Effector memory CD4-positive, alpha-beta T cell (primary cell): Measurements from ENCODE around the gene OR8S1.
"Not testable (repeated sequence)": the region's sequence is repeated elsewhere in the genome, so short reads cannot be mapped to it uniquely, and the experiment has no call there.

ENCODE experiments used
- DNase-seq, 3 donors: peaks; one replicate each; pipeline ENCODE4 v3.0.0-alpha.2; 2020
- H3K27ac ChIP-seq: 2 replicates; pipeline ENCODE4 v1.7.0; 2013; ENCODE audit warnings: mild to moderate bottlenecking, low read length, moderate library complexity; ENCODE audit not compliant: insufficient read depth, poor library complexity, severe bottlenecking
- H3K27me3 ChIP-seq: replicated peaks from 2 replicates; pipeline ENCODE4 v1.7.0; 2013; ENCODE audit warnings: mild to moderate bottlenecking, low read length; ENCODE audit not compliant: insufficient read depth, control insufficient read depth, poor library complexity, severe bottlenecking
- H3K36me3 ChIP-seq: 2 replicates; pipeline ENCODE4 v1.7.0; 2013; ENCODE audit warnings: mild to moderate bottlenecking, low read length, moderate library complexity; ENCODE audit not compliant: control insufficient read depth, insufficient read depth
- H3K4me1 ChIP-seq: 2 replicates; pipeline ENCODE4 v1.7.0; 2013; ENCODE audit warnings: low read length, mild to moderate bottlenecking; ENCODE audit not compliant: control insufficient read depth, insufficient read depth, poor library complexity, severe bottlenecking
- H3K4me3 ChIP-seq: 2 replicates; pipeline ENCODE4 v1.7.0; 2013; ENCODE audit warnings: low read length, low read depth, mild to moderate bottlenecking; ENCODE audit not compliant: insufficient read depth, poor library complexity, severe bottlenecking
- H3K9me3 ChIP-seq: 2 replicates; pipeline ENCODE4 v1.7.0; 2013; ENCODE audit warnings: mild to moderate bottlenecking, low read length, moderate library complexity; ENCODE audit not compliant: control insufficient read depth

The OR8S1 gene

GRCh38 chr12:48510111-48510510 lies 15.3 kb upstream of the OR8S1 start:
- Histone ChIP-seq H3K36me3 (no peaks in the 10 kb centered on the region), H3K27ac (no peak overlapping the region), H3K4me1 (no peaks in the 10 kb centered on the region), H3K9me3 (no peaks in the 10 kb centered on the region), H3K27me3 (no peaks in the 10 kb centered on the region), H3K4me3 (no peak overlapping the region)
- DNase-seq: no peak

- Histone ChIP-seq H3K4me3 (no peak overlapping the region), H3K9me3 (no peaks in the 10 kb centered on the region), H3K36me3 (no peaks in the 10 kb centered on the region), H3K4me1 (no peaks in the 10 kb centered on the region), H3K27ac (no peak overlapping the region), H3K27me3 (no peaks in the 10 kb centered on the region)
- DNase-seq: no peak
Measured at GRCh38 chr12:48512855-48513254, 12.6 kb upstream of the OR8S1 start.

GRCh38 chr12:48514728-48515127 lies 10.7 kb upstream of the OR8S1 start:
- Histone ChIP-seq H3K27ac (no peak overlapping the region), H3K27me3 (no peaks in the 10 kb centered on the region), H3K9me3 (no peaks in the 10 kb centered on the region), H3K4me3 (no peak overlapping the region), H3K4me1 (no peaks in the 10 kb centered on the region), H3K36me3 (no peaks in the 10 kb centered on the region)
- DNase-seq: no peak

- not testable (repeated sequence) for DNase-seq, H3K27ac ChIP-seq, H3K9me3 ChIP-seq, H3K36me3 ChIP-seq, H3K4me3 ChIP-seq, H3K27me3 ChIP-seq, H3K4me1 ChIP-seq
Measured at GRCh38 chr12:48520381-48520780, 5.1 kb upstream of the OR8S1 start.

GRCh38 chr12:48527891-48528670 lies 2.6 kb downstream of the OR8S1 start:
- Histone ChIP-seq H3K36me3 (no peaks in the 10 kb centered on the region), H3K27ac (no peak overlapping the region), H3K4me1 (no peaks in the 10 kb centered on the region), H3K27me3 (no peaks in the 10 kb centered on the region), H3K4me3 (no peak overlapping the region), H3K9me3 (no peaks in the 10 kb centered on the region)
- no peak for DNase-seq

GRCh38 chr12:48532601-48533000 lies 7.2 kb downstream of the OR8S1 start:
- Histone ChIP-seq H3K27ac (no peak overlapping the region), H3K36me3 (no peaks in the 10 kb centered on the region), H3K9me3 (no peaks in the 10 kb centered on the region), H3K4me3 (no peak overlapping the region), H3K27me3 (no peaks in the 10 kb centered on the region), H3K4me1 (no peaks in the 10 kb centered on the region)
- no peak for DNase-seq

GRCh38 chr12:48536602-48537001 lies 11.2 kb downstream of the OR8S1 start:
- Histone ChIP-seq H3K27me3 (no peaks in the 10 kb centered on the region), H3K36me3 (no peaks in the 10 kb centered on the region), H3K9me3 (no peaks in the 10 kb centered on the region), H3K27ac (no peak overlapping the region), H3K4me1 (no peaks in the 10 kb centered on the region), H3K4me3 (no peak overlapping the region)
- no peak for DNase-seq

- Histone ChIP-seq H3K36me3 (no peaks in the 10 kb centered on the region), H3K9me3 (no peaks in the 10 kb centered on the region), H3K27ac (no peak overlapping the region), H3K27me3 (no peaks in the 10 kb centered on the region), H3K4me1 (no peaks in the 10 kb centered on the region), H3K4me3 (no peak overlapping the region)
- DNase-seq: peak in 1 of 3 donors; percentile 18
Measured at GRCh38 chr12:48542300-48542928, 17.0 kb downstream of the OR8S1 start.

GRCh38 chr12:48545833-48546469 lies 20.5 kb downstream of the OR8S1 start:
- no peak overlapping the region for H3K4me3 ChIP-seq
- H3K9me3 ChIP-seq: no peaks in the 10 kb centered on the region
- no peak for DNase-seq
- H3K36me3 ChIP-seq: no peaks in the 10 kb centered on the region
- no peak overlapping the region for H3K27ac ChIP-seq
- H3K4me1 ChIP-seq: no peaks in the 10 kb centered on the region
- H3K27me3 ChIP-seq: no peaks in the 10 kb centered on the region

GRCh38 chr12:48547012-48547411 lies 21.6 kb downstream of the OR8S1 start:
- not testable (repeated sequence) for H3K27me3 ChIP-seq, H3K4me3 ChIP-seq, H3K27ac ChIP-seq, H3K9me3 ChIP-seq, H3K4me1 ChIP-seq, DNase-seq, H3K36me3 ChIP-seq
